ENCODE data around the gene ACD.

The ACD gene

DNA sequence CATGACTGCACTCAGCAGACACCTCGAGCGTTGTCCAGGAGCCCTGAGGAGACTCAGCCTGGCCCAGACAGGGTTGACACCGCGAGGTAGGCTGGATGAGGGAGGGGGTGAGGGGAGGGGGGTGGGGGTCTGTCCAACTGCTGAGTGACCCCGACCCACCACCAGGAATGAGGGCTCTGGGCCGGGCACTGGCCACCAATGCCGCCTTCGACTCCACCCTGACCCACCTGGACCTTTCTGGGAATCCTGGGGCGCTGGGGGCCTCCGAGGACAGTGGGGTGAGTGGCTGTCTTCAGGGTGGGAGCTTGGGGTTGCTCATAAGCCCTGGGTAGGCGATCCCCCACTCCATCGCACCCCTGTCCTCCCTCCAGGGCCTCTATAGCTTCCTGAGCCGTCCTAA is 12.4 kb downstream of the ACD start:
- no peak for DNase-seq (ENCODE audit: low read depth)

DNA sequence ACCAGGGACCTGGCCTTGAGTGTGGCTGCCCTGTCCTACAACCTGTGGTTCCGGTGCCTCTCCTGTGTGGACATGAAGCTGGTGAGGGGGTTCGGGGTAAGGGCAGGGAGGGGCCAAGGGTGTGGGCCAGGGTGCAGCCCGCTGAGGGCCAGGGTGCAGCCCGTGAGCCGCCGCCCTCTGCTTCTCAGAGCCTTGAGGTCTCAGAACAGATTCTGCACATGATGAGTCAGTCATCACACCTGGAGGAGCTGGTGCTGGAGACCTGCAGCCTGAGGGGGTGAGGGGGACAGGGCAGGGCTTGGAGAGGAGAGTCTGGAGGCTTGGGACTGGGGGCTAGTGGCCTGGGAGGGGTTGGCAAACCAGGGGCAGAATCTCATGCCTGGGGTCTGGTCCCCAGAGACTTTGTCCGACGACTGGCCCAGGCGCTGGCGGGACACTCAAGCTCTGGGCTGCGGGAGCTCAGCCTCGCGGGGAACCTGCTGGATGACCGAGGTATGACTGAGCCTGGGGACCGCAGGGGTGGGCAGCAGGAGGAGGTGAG is 12.9 kb downstream of the ACD start:
- no peak for DNase-seq (ENCODE audit: low read depth)

- no peak for DNase-seq (ENCODE audit: low read depth)
Observed at GRCh38 chr16:67645397-67646121, 14.5 kb downstream of the ACD start.

DNA sequence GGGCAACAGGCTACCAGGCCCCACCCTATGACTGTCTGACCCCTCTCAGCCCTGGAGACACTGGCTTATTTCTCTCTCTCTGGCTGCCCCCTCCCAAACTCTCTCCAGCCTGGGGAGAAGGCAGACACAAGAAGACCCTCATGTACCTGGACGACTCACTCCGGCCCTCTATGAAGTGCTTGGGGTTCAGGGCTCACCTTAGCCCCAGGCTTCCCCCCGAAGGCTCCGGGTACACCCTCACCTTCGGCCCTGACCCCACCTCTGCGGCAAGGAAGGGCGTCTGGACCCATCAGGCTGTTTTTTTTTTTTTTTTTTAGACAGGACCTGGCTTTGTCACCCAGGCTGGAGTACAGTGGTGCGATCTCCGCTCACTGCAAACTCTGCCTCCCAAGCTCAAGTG is 16.0 kb downstream of the ACD start:
- no peak for DNase-seq (ENCODE audit: low read depth)

DNA sequence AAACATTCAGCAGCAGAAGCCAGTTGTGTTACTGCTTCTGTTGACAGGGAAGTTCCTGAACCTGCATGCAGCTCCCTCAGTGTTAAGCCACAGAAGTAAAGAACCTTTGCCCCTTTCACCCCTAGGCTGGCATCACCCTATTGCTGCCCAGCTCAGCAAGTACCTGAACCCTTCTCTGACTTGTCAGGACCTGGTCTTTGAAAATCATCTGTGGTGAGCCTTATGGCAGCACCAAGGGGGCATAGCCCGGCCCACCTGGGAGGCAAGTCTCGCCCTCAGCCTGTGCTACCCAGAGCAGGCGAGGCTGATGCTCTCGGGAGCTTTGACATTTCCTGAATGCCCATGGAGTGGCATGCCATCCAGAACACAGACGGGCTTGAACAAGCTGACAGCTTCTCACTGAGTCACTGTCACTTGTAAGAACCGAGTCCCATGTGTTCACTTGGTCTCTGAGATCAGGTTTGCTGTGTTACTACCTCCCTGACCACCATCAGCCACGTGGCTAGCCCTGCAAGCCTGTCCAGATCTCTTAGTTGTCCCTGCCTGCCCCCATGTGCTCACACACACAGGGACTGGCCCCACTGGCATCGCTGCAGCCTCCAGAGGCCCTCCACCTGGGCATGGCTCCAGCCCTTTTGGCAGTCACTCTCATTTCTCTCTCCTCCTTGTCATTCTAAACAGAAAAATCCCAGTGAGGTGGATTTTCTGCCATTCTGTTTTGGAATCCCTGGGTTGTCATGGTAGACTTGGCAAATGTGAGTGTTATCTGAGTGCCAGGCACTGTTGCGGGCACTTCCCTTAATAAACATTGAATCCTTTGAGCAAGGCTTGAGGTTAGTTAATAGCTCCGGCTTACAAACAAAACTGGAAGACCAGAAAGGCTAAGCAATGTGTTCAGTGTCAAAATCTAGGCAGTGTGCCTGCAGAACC is 18.0 kb downstream of the ACD start:
- DNase-seq (ENCODE audit: low read depth): no peak

DNA sequence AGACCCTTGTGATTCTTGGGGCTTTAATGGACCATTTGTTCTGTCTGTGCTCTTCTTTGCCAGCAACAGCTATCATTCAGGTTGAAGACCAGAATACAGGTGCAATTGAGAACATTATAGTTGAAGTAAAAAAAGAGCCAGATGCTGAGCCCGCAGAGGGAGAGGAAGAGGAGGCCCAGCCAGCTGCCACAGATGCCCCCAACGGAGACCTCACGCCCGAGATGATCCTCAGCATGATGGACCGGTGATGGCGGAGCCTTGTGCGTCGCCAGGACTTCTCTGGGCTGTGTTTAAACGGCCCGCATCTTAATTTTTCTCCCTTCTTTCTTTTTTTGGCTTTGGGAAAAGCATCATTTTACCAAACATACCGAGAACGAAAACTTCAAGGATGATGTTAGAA is 22.4 kb downstream of the ACD start:
- no peak for DNase-seq (ENCODE audit: low read depth)

DNA sequence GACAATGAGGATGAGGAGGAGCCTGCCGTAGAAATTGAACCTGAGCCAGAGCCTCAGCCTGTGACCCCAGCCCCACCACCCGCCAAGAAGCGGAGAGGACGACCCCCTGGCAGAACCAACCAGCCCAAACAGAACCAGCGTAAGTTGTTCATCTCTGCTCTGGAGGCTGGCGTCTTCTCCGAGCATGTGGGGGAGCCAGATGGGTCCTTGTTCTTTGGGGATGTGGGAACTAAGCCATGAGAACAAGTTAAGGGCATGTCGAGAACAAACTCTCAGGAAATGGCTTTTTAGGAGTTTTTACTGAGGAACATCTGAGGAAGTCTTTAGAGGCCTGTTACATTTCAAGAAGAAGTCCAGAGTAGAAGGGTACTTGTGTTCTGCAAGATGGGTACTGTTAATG is 23.3 kb downstream of the ACD start:
- no peak for DNase-seq (ENCODE audit: low read depth)

DNA sequence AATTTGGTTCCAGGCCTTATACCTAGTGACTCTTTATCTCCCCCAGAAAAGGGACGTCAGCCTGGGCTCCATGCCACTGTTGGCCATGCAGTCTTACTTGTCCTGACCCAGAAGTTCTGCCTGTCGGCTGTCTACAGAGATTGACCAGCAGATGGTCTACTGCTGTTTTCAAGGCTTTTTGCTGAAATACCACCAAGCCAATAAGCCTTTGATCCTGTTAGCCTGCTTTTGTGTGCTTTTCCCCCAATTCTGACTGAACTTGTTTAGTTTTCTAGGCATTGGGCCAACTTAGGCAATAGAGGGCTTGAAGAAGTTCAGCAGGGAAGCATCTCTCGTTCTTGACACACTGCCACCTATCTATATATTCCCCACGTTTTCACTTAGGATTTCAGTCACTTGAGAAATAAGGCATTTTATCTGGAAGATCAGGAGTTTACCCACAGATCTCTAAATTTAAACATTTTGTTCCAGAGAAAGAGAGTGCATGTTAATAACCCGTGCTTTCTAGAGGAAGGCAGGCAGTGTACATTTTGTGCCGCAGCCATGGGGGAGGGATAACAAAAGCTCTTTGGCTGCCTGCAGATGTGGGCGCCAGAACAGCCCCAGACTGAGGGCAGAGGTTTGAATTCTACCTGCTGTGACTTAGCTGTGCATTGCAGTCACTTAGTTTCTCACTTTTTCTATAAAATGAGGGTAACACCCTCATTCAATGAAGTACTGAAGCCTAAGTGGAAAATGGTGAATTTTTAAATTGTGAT is 27.5 kb downstream of the ACD start:
- DNase-seq (ENCODE audit: low read depth): no peak

DNA sequence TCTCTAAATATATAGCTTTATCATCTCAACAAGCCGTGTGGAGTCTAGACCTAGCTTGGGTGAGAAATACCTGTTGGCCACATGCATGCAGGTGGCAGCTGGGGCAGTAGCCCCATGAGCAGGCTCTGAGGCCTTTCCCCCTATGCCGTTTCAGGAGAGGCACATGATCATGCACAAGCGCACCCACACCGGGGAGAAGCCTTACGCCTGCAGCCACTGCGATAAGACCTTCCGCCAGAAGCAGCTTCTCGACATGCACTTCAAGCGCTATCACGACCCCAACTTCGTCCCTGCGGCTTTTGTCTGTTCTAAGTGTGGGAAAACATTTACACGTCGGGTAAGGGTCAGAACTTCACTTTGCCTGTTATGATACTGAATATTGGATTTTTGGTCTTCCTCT is 31.8 kb downstream of the ACD start:
- DNase-seq (ENCODE audit: low read depth): no peak

- DNase-seq (ENCODE audit: low read depth): no peak
Observed at GRCh38 chr16:67613808-67614207, 46.3 kb downstream of the ACD start.

DNA sequence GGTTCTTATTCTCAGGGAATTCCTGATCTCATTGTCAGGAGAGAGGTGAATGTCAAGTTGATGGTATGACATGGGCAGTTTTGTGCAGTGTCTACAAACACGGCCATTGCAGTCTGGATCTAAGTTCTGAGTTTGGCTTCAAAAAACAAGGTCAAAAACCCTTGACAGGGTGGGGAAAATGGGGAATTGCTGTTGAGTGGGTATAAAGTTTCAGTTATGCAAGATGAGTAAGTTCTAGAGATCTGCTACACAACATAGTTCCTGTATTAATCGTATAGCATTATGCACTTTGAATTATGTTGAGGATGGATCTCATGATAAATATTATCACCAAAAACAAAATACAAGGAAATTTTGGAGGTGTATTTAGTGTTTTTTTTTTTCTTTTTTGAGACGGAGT is 51.7 kb downstream of the ACD start:
- no peak for DNase-seq (ENCODE audit: low read depth)

Measured in activated gamma-delta T cell treated with anti-CD3 and anti-CD28 coated beads, Interleukin-2, amount 50 U/mL, for 16 hours (primary cell).